MM.1S (cell line): ENCODE measurements around the gene ELOVL6.

Experiments used
- DNase-seq: peaks from one replicate; pipeline ENCODE4 v3.0.0-alpha.2; 2015
- H2AFZ ChIP-seq: fragments of 300-600 bp; sonication (generic); 2 replicates; pipeline ENCODE4 v1.6.0; 2016; ENCODE audit warnings: antibody characterized with exemption, low read length
- H3F3A ChIP-seq: fragments of 300-600 bp; sonication (generic); 2 replicates; pipeline ENCODE4 v1.6.1; 2016; ENCODE audit warnings: mild to moderate bottlenecking, antibody characterized with exemption, low read length, moderate library complexity, mixed read lengths; ENCODE audit not compliant: insufficient read depth
- H3K27ac ChIP-seq: fragments of 300-600 bp; sonication (generic); 2 replicates; pipeline ENCODE4 v1.5.1; 2016; ENCODE audit warnings: mild to moderate bottlenecking, low read length
- H3K27me3 ChIP-seq: fragments of 300-600 bp; sonication (generic); replicated peaks from 2 replicates; pipeline ENCODE4 v1.6.0; 2016; ENCODE audit warnings: low read length; ENCODE audit not compliant: insufficient read depth
- H3K36me3 ChIP-seq: fragments of 300-600 bp; sonication (generic); replicated peaks from 2 replicates; pipeline ENCODE4 v1.6.1; 2016; ENCODE audit warnings: mild to moderate bottlenecking, low read length, mixed read lengths; ENCODE audit not compliant: insufficient read depth
- H3K4me1 ChIP-seq: fragments of 300-600 bp; sonication (generic); 2 replicates; pipeline ENCODE4 v1.6.1; 2016; ENCODE audit warnings: low read length, mixed read lengths
- H3K4me2 ChIP-seq: fragments of 300-600 bp; sonication (generic); 2 replicates; pipeline ENCODE4 v1.6.0; 2016; ENCODE audit warnings: low read depth, low read length
- H3K4me3 ChIP-seq: fragments of 300-600 bp; sonication (generic); 2 replicates; pipeline ENCODE4 v1.5.1; 2016; ENCODE audit warnings: low read length, mixed read lengths
- H3K79me2 ChIP-seq: fragments of 300-600 bp; sonication (generic); 2 replicates; pipeline ENCODE4 v1.6.1; 2016; ENCODE audit warnings: mixed run types, low read length, mixed read lengths
- H3K9ac ChIP-seq: fragments of 300-600 bp; sonication (generic); 2 replicates; pipeline ENCODE4 v1.6.1; 2016; ENCODE audit warnings: low read length, mixed read lengths
- H3K9me2 ChIP-seq: fragments of 300-600 bp; sonication (generic); replicated peaks from 2 replicates; pipeline ENCODE4 v1.6.1; 2016; ENCODE audit warnings: mild to moderate bottlenecking, low read length, mixed read lengths; ENCODE audit not compliant: insufficient read depth
- H3K9me3 ChIP-seq: fragments of 300-600 bp; sonication (generic); replicated peaks from 2 replicates; pipeline ENCODE4 v1.6.1; 2016; ENCODE audit warnings: mild to moderate bottlenecking, low read length, mixed read lengths; ENCODE audit not compliant: insufficient read depth
- H4K20me1 ChIP-seq: fragments of 300-600 bp; sonication (generic); 2 replicates; pipeline ENCODE4 v1.6.1; 2016; ENCODE audit warnings: mild to moderate bottlenecking, low read length, moderate library complexity, mixed read lengths; ENCODE audit not compliant: insufficient read depth
- CTCF ChIP-seq: fragments of 300-600 bp; sonication (generic); IDR thresholded peaks from 2 replicates; pipeline ENCODE4 v1.5.1; 2016; ENCODE audit warnings: antibody characterized with exemption, low read length, mixed read lengths
- EZH2 ChIP-seq: fragments of 300-600 bp; sonication (generic); optimal IDR thresholded peaks from 2 replicates; pipeline ENCODE3; 2017; ENCODE audit warnings: low read depth, mild to moderate bottlenecking, antibody characterized with exemption, low read length, mixed read lengths
- EZH2phosphoT487 ChIP-seq: fragments of 300-600 bp; sonication (generic); IDR thresholded peaks from 2 replicates; pipeline ENCODE4 v1.6.1; 2018; ENCODE audit warnings: antibody characterized with exemption, low read length

The ELOVL6 gene

GRCh38 chr4:110131916-110132315, 66.5 kb downstream of the ELOVL6 start:
- DNase-seq = no peak
- H3K27me3 ChIP-seq = no peaks in the 10 kb centered on the region
- no peaks in the 10 kb centered on the region for H3F3A ChIP-seq
- no peaks in the 10 kb centered on the region for H3K4me1 ChIP-seq
- H3K27ac ChIP-seq = no peak overlapping the region
- no peak for TF ChIP-seq CTCF
- TF ChIP-seq EZH2phosphoT487 = no peak
- no peak for TF ChIP-seq EZH2
- no peak overlapping the region for H3K9ac ChIP-seq
- no peaks in the 10 kb centered on the region for H3K9me3 ChIP-seq
- H3K79me2 ChIP-seq = no peaks in the 10 kb centered on the region
- no peak overlapping the region for H3K4me2 ChIP-seq
- H3K9me2 ChIP-seq = no peaks in the 10 kb centered on the region
- no peaks in the 10 kb centered on the region for H4K20me1 ChIP-seq
- H2AFZ ChIP-seq = no peak overlapping the region
- no peak overlapping the region for H3K4me3 ChIP-seq
- no peaks in the 10 kb centered on the region for H3K36me3 ChIP-seq

GRCh38 chr4:110130576-110131358, 67.6 kb downstream of the ELOVL6 start:
- TF ChIP-seq CTCF (no peak), EZH2 (no peak), EZH2phosphoT487 (no peak)

GRCh38 chr4:110129544-110129943, 68.9 kb downstream of the ELOVL6 start:
- Histone ChIP-seq H3K9ac (no peak overlapping the region), H3K36me3 (no peaks in the 10 kb centered on the region), H3K4me1 (no peaks in the 10 kb centered on the region), H3K79me2 (no peaks in the 10 kb centered on the region), H3K9me2 (no peaks in the 10 kb centered on the region), H3F3A (no peaks in the 10 kb centered on the region), H3K9me3 (no peaks in the 10 kb centered on the region), H2AFZ (no peak overlapping the region), H3K27me3 (no peaks in the 10 kb centered on the region), H3K4me2 (no peak overlapping the region), H3K4me3 (no peak overlapping the region), H3K27ac (no peak overlapping the region), H4K20me1 (no peaks in the 10 kb centered on the region)
- DNase-seq = no peak
- TF ChIP-seq EZH2 (no peak), EZH2phosphoT487 (no peak), CTCF (no peak)

More at GRCh38 chr4:110130576-110131358, 67.6 kb downstream of the ELOVL6 start:
- no peaks in the 10 kb centered on the region for H3K27me3 ChIP-seq
- no peaks in the 10 kb centered on the region for H3F3A ChIP-seq
- no peak for DNase-seq
- no peak overlapping the region for H3K27ac ChIP-seq
- H3K36me3 ChIP-seq = no peaks in the 10 kb centered on the region
- no peak overlapping the region for H3K9ac ChIP-seq
- H3K79me2 ChIP-seq = no peaks in the 10 kb centered on the region
- H2AFZ ChIP-seq = no peak overlapping the region
- H3K4me3 ChIP-seq = no peak overlapping the region
- no peaks in the 10 kb centered on the region for H3K9me3 ChIP-seq
- H3K4me2 ChIP-seq = no peak overlapping the region
- H4K20me1 ChIP-seq = no peaks in the 10 kb centered on the region
- no peaks in the 10 kb centered on the region for H3K4me1 ChIP-seq
- no peaks in the 10 kb centered on the region for H3K9me2 ChIP-seq
